Activated T-cell treated with anti-CD3 and anti-CD28 coated beads for 4 hours (primary cell): ENCODE data around the gene CAMTA1.

ENCODE experiments used
- DNase-seq: peaks from one replicate; pipeline ENCODE4 v3.0.0-alpha.2; 2020

The CAMTA1 gene

DNA sequence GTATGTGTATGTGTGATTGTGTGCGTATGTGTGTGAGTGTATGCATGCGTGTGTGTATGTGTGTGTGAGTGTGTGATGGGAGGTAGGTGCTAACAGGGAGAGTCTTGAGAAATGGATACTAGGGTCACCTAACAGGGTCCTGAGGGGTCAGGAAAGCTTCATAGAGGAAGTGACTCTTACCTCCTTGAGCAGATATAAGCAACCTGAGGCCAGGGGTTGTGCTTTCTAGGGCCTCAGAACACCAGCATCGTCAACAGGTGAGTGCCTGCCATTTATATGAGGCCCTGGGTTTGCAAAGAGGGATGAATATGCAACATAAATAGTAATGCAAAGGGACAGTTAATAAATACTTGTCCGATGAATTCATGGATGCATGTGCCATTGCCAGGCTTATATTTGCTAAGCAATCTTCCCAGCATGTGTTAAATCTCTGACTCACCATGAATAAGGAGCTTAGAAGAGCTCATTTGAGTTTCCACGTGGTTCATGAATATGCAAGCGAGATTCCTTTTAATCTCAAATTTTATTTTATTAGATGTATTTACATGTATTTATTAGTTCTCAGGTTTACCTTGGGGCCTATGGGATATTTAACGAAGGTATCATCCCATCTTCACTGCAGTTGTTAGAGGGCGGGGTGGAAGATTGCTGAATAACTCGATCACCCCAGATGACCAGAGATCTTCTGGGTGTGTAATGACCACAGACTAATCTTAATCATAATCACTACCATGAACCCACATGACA lies 438.3 kb downstream of the CAMTA1 start:
- DNase-seq: no peak

DNA sequence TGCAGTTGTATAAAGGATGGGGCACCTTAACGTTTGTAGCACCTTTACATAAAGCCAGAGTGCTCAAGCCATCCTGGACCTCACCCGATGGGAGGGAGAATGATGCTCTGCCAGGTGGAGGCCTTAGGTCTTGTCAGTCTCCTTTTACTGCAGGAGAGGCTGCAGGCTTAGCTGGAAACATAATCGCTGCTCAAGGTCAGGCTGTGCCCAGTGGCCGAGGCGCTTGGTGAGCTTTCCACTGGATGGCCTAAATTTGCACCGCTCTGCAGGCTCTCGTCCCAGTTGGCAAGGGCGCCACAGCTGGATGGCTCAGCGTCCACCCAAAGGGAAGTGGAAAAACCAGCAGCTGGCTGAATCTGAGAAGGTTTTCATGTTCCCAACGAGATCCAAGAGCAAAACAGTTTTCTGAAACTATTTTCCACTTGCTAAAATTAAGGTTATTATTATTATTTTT lies 438.9 kb downstream of the CAMTA1 start:
- DNase-seq: no peak

DNA sequence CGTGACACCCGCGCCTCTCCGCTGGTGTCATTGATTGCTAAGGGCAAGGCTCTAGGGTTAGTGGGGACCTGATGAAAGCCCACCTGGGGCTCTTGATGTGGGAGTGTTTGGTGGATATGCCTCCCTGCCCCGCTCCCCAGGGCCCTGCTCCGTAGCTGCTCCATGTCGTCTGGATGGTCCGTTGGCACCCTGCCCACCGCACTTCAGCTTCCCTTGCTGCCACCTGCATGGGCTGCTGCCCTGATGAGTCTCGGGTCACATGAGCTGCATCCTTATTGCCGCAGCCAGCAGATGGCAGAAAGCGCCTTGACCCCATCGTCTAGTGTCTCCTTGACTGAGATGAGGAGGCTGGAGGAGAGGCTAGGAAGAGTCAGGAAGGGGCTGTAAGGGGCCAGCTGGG lies 439.4 kb downstream of the CAMTA1 start:
- no peak for DNase-seq

DNA sequence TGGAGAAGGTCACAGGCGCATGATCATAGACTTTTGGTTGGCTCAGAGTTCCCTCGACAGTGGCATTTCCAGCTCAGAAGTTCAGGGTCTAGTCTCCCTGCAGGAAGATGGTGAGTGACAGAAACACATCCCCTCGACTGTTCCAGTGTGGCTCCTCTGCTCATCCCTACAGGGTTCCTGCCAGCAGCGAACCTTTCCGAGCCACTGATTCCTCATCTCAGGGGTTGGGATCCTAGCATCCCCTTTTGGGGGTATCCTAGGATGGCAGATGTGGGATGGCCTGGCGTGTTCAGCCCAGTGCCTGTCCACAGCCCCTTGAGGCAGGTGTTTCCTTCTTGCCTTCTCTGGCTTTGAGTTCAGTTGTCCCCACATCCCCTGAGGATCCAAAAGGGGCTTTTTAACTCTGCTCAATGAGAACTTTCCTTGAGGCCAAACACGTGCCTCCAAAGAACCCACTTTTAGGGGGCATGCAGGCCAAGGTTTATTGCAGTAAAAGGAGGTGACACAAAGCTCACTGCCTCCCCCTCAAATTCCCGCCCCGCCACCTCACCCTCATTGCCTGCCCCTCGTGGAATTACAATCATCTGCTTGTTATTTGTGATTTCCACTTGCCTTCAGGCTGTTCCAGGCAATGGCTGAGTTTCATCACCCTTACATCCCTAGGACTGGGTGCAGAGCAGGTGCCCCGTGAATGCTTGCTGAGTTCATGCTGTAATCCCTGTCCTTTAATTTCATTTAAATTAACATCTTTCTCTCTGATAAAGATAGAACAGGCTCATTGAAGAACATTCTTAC lies 440.7 kb downstream of the CAMTA1 start:
- no peak for DNase-seq

DNA sequence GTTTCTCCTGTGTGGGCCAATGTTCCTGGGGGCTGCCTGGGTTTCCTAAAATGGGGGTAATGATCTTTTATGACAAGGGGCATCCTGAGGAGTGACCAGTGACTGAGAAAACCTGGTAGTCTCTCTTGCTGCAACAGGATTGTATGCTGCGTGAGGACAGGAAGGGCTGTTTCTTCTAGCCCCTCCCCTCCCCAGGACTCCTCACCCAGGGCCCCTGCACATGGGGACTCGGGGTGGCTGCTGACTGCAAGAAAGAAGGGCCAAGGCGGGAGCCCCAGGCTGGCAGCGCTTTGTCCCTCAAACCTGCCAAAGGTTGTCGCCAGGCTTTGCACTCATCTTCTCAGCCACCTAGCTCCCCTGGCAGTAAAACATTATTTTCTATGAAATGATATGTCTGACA lies 442.4 kb downstream of the CAMTA1 start:
- no peak for DNase-seq

DNA sequence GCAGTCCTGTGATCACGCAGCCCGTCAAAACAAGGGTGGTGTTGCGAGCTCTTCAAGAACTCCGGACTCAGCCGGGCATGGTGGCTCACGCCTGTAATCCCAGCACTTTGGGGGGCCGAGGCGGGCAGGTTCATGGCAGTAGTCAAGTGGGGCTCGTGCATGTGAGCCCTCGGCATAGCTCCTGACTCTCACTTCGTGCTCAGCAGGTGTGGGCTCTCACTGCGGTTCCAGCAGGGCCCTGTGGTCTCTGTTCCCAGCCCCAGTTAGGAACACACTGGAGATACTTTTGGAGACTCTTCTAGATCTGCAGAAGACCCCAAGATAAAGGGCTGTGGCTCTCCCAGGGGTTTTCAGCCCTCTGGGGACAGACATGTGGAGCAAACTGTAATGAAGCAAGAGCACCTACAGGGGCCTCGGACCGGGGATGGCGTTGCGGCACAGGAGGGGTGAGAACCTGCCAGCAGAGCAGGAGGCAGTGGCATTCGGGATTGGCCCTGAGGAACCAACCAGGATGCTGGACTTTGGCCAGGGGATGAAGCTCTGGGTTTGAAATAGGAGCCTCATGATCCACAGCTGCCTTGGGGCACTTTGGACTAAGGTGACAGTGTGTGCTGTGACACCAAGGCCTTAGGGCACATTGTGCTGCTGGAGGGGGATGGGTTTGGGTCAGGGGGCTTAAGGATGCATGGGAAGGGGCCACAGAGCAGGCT lies 443.2 kb downstream of the CAMTA1 start:
- DNase-seq: no peak

DNA sequence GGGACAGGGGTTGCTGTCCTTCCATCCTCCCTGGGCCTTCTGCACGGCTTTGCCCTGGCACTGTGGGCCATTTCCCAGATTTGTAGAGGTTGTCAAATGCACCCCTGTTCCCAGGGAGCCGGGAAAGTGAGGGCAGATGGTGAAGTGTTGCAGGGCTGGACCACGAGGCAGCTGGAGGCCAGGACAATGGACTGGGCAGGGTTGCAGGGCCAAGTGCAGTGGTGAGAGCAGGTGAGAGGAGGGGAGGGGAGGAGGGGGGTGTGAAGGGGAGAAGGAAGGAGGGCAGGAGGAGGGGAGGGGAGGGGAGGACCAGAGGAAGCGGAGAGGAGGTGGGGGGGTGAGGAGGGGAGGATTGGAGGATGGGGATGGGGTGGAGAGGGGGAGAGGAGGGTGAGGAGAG lies 443.9 kb downstream of the CAMTA1 start:
- no peak for DNase-seq

DNA sequence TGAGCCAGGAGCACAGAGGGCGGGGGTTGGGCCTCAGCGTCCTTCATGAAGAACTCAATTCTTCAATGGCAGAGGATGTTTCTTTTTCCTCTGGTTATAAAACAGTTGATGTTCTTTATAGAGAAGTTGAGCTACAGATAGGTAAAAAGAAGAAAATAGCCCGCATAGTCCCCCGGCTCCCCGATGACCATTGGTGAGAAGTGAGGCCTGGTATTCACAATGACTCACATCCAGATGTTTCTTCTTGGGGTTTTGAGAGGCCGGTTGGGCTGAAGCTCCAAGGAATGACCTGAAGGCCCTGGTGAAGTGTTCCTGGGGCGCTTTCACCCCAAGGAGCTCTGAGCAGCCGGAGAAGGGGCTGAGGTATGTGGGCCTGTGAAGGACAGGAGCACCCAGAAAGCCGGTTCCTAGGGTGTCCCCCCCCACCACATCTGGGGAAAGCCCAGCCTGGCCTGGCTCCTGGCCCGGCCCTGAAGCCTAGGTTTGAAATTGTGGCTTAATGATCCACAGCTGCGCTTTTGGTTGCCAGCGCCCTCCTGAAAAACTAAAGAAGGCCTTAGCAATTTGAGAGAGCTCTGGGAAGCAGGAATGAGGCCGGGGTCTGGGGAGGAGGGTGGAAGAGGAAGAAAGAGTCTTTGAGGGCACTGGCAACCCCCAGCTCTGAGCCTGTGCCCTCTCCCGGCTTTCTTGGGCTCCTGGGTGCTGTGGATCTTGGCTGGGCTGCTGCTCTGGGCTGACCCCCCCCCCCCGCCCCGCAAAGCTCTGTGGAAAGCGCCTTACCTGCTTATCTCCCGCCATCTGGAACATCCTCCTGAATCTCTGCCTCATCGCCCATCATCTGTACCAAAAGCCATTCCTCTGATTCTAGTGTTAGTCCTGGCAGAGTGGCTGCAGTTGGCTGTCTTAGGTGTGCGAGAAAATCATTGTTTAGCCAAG lies 444.7 kb downstream of the CAMTA1 start:
- DNase-seq: no peak

DNA sequence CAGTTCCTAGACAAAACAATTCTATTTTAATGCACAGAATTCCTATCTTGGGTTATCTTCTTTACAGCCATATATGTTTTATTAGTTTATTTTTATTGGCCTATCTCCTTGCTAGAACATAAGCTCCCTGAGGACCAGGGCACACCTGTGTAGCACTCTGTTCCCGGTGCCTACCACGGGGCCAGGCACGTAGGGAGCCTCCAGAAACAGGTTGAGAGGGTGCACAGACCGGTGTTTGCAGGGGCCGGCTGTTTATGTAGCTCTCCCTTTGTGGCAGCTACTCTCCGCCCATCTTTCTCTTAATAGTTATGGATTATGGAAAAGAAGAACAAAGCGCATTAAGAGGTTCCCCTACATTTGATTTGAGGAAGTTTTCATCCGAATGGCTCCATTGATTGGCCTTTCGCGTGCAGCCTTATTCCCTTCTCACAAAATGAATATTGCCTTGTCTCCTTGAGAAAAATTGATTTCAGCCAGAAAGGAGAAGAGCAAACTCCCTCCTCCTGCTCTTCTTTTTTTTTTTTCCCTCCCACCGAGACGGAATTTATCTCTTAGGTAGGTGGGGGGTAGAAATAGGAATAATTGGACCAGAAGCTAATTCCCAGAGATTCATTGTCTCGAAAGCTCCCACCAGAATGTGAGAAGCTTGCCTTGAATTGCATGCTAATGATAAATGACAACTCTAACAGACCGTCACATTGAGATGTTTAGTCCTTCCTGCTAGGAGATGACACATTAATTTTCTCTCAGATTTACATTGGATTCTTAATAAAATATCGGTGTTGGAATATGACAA lies 447.4 kb downstream of the CAMTA1 start:
- no peak for DNase-seq

DNA sequence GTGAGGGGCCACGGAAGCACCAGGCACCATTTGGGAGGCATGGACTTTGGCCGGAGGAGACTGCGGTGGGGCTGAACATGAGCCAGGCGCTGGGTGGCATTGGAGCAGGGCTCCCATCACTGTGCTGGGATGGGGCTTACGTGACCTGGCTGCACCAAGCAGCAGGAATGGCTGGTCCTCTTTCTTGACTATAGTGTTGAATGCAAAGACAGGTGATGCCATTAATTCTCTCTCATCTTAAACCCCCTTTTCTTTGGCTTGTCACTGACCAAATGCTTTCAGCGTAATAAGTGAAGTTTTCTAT lies 447.9 kb downstream of the CAMTA1 start:
- DNase-seq: no peak

DNA sequence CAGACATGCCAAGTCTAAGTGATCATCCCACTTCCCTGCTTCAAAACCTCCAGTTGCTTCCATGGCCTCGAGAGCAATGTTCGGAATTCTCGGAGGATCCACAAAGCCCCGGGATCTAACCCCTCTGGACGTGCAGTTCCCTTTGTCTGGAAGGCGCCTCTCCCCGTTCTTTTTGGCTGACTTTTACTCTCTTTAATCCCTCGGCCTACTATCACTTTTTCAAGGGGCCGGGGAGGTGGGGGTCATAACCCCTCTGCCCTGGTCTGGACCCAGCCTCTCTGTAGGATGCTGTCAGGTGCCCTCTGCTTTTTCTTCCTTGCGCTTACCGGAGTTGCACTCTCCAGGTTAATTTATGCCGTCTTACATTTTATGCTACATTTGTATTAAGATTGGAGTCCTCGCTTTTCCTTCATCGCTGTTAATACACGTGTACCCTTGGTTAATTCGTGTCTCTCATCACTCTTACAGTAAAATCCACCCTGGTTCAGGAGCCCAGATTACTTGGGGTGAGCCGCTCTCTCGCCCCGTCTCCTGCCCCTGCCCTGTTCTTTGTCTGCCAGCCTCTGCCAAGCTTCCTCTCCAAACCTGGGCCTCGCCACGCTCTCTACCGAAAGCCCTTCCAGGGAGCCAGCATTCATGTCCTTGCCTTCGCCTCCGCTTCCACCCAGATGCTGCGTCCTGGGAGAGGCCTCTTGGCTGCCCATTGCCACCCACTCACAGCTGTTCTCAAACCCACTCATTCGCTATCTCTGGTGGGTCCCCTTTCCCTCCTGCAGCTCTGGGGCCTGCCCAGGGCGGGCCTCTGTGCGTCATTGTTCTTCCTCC lies 448.6 kb downstream of the CAMTA1 start:
- no peak for DNase-seq

DNA sequence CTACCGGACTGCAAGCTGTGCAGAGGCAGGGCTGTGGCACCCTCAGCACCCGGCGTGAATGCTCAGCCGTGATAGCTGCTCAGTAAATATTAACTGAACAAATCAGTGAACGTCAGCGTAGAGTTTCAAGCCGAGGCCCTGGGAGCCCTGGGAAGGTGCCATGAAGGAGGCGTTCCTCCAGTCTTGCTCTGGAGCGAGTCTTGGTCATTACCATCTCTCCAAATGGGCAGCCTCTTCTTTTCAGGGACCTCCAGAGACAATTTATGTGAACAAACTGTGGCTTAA lies 449.2 kb downstream of the CAMTA1 start:
- DNase-seq: no peak

DNA sequence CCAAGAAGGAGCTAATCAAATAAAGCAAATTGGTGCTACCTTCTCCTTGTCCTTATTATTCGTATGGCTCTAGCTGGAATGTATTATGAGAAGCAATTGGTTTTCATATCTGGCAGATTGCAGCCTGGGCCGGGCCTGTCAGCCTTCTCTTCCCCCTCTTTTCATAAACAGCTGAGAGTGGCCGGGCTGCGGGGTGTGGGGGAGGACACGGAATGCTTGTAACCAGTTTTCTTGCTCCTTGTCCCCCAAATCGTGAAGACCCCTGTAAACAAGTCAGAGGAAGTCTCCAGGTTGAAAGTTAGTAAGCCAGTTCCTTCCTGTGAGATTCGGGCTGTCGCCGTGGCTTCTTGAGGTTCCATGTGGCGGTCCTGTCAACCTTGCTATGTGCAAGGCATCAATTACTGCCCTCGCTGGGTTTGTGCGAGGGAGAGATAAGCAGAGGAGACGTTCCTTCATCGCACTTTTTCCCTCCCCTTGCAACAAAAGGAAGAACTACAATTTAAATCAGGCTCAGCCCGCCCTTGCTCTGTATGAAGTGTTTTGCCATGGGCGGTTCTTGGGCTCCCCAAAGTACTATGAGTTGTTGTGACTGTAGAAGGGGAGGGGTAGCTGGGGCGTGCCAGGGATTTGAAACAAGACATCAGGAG lies 450.7 kb downstream of the CAMTA1 start:
- no peak for DNase-seq

DNA sequence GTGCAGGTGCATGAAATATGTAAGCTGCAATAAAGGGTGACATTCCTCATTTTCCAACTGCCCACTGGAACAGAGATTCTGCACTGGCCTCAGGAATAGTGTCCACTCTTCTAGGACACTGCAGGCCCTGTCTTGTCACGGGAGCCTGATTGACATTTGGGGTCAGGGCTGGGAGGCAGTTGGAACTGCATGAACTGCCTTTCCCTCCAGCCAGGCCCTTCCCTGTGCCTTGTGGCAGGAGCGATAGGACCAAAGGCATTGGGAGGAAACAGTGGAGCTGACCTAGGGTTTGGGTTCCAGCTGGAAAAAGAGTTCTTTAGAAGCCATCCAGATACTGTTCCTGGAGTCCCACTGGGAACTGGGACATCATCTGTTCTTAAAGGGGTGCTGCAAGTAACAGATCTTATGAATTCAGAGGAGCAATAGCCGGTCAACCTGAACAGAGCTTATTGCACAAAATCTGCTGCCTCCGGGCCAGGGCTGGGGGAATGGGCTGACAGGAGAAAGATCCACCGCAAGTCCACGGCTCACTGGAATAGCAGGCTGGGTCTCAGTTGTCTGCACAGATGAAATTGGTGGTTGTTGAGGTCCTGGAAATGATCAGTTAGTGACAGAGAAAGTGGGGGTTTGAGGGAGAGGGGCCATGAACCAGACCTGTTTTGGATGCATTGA lies 451.7 kb downstream of the CAMTA1 start:
- DNase-seq: no peak

DNA sequence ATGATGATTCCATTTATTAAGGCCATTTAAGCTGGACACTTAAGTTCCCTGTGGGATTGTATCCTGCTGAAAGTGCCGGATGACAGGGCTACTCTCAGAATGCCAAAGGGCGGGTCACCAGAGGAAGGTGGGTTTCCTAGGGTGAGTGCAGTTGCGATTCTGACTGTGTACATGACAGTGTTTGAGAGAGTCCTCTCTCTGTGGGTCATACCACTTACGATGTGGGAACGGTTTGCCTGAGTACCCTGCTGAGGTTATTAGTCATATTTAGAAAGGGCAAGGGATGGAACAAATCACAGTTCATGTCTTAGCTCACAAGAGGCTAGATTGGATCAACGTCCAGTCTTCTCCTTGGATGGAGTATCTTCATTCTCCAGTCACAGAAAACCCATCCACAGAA lies 461.9 kb downstream of the CAMTA1 start:
- no peak for DNase-seq

DNA sequence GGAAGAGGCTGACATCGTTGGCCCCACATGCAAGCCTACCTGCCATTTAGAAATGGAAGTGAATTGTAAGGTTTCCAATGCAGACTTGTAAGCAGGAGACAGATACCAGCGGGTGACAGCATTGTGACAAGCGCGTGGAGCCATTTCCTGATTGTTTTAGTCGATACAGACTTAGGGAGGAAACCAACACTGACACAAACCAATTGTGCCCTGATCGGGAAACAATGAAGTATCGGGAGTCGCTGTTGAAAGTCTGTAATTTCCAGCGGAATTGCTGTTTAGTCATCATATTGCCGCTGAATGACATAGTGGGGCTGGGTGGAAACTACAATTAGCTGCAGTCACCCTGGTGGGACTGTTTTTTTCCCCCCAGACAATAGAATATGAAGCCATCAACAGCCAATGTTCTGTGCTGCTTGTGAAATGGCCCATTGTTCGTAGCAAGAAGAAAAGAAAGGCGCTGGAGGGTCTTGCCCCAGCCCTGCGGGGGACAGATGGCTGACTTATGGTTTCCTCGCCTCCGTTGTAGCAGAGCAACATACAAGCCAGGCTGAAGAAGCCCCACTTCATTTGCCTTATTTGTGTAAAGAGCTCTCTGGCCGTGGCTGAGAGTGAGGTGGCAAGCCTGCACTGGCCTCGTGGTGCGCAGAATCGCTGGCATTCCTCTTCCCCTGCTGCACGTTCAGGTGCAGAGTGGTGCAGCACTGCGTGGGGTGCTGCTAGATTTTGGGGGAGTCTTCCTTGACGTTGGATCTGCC lies 462.7 kb downstream of the CAMTA1 start:
- no peak for DNase-seq

DNA sequence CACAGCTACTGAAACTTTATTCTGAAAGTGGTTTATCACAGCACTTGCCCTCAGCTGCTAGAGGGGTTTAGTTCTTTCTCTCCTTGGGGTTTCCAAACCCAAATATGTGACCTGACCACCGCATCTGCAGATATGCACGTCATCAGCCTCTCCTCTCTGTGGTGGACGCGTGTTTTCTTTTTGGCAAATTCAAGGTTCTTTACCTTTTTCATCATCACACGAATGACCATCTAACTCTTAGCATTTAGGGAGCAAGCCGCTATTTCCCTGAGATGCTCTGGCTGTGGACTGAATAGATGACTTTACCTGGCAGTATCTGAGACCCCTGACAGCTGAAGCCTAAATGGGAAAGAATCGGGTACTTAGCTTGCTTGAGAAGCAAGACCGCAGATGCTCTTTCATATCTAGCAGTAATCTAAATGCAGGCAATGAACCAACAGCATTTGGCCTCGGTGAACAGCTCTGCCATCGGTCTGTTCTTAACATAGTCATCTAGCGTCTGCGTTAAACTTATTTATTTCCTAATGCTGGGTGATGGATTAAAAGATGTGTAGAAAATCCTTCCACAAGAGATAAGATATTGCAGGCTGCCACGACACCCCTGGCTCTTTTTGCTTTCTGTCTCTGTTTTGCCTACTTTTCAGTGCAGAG lies 463.4 kb downstream of the CAMTA1 start:
- no peak for DNase-seq

DNA sequence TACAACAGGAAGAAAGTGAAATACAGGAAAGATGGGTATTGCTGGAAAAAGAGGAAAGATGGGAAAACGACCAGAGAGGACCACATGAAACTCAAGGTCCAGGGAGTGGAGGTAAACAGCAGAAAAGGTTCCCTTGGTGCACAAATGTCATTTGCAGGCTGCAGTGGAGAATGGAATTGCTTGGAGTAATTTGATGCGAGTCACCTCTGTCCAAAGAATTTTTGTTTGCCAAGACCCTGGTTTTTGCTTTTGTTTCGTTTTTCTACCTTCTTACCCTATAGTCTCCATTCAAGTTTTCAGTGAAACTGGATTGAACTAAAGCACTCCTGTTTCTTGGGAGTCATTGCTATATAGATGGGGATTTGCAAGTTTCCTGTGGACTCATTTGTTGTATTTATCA lies 464.3 kb downstream of the CAMTA1 start:
- no peak for DNase-seq

DNA sequence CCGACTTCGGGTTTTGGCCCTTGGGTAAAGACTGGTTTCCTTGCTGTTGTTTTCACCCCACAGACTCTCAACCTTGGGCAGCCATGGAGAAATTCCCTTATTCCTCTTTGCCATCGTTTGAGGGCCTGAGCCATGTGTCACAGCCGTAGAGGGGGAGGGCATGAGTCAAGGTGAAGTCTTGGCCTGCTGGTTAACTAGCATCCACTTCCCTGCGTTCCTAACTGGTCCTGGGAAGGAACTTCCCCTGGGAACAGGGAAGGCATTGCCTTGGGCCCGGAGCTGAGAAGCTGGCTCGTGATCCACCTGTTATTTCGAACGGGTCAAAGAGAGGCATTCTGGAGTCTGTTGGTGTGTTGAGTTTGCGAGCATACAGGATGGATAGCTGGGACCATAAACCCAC lies 464.9 kb downstream of the CAMTA1 start:
- DNase-seq: no peak
